ENCODE results near the gene TMEM150C. TPM values are rescaled to one million over a fixed set of nuclear protein-coding genes. Genes with fewer than 3 reads are reported as not detected.
"Not testable (repeated sequence)": the region's sequence is repeated elsewhere in the genome, so short reads cannot be mapped to it uniquely, and the experiment has no call there.

Gene TMEM150C
- total and polyA plus RNA-seq, 5 donors from 2014 or later: 0.10 to 0.21 (median 0.13) TPM; not detected in 2

GRCh38 chr4:82569076-82569475, 7.3 kb upstream of the TMEM150C start:
- H3K27ac Mint-ChIP-seq: no peak overlapping the region
- DNase-seq (no peak), ATAC-seq (ENCODE audit: low read depth in 2 of 2) (no peak)
- H3K4me1 ChIP-seq (ENCODE audit: control insufficient read depth, insufficient read depth, low read length, poor library complexity, severe bottlenecking): no peaks in the 10 kb centered on the region
- H3K4me1 Mint-ChIP-seq: no peaks in the 10 kb centered on the region
- no peak overlapping the region for H3K4me3 Mint-ChIP-seq
- no peaks in the 10 kb centered on the region for H3K9me3 ChIP-seq (ENCODE audit: control insufficient read depth in 2 of 2, low read length in 2 of 2)
- peaks cover 30% of the 10 kb centered on the region for H3K27me3 Mint-ChIP-seq
- no peak overlapping the region for H3K4me3 ChIP-seq (ENCODE audit: low read depth, low read length)
- H3K9me3 Mint-ChIP-seq: peaks cover 0 to 2% (median 0%) of the 10 kb centered on the region in 7 donors
- no peak overlapping the region for H3K27ac ChIP-seq (ENCODE audit: insufficient read depth, low read length, poor library complexity, severe bottlenecking)
- no peaks in the 10 kb centered on the region for H3K36me3 ChIP-seq (ENCODE audit: control insufficient read depth, insufficient read depth, low read length)
- H3K36me3 Mint-ChIP-seq: no peaks in the 10 kb centered on the region
- H3K27me3 ChIP-seq (ENCODE audit: control insufficient read depth, insufficient read depth, low read length): peaks cover 7% of the 10 kb centered on the region

- no peak for DNase-seq
- H3K4me1 ChIP-seq (ENCODE audit: control insufficient read depth, insufficient read depth, low read length, poor library complexity, severe bottlenecking): no peaks in the 10 kb centered on the region
- ATAC-seq (ENCODE audit: low read depth in 2 of 2): no peak
- H3K36me3 Mint-ChIP-seq: peaks cover 3% of the 10 kb centered on the region
- H3K27ac ChIP-seq (ENCODE audit: insufficient read depth, low read length, poor library complexity, severe bottlenecking): no peak overlapping the region
- H3K9me3 ChIP-seq (ENCODE audit: control insufficient read depth in 2 of 2, low read length in 2 of 2): no peaks in the 10 kb centered on the region
- H3K4me3 Mint-ChIP-seq: no peak overlapping the region
- peaks cover 1 to 10% (median 3%) of the 10 kb centered on the region in 4 donors for H3K4me1 Mint-ChIP-seq
- H3K9me3 Mint-ChIP-seq: peaks cover 0 to 4% (median 0%) of the 10 kb centered on the region in 7 donors
- H3K27me3 Mint-ChIP-seq: peaks cover 43% of the 10 kb centered on the region
- no peak overlapping the region for H3K27ac Mint-ChIP-seq
- peaks cover 9% of the 10 kb centered on the region for H3K27me3 ChIP-seq (ENCODE audit: control insufficient read depth, insufficient read depth, low read length)
- no peaks in the 10 kb centered on the region for H3K36me3 ChIP-seq (ENCODE audit: control insufficient read depth, insufficient read depth, low read length)
- H3K4me3 ChIP-seq (ENCODE audit: low read depth, low read length): no peak overlapping the region
Observed at GRCh38 chr4:82567444-82567843, 5.7 kb upstream of the TMEM150C start.

- H3K27me3 ChIP-seq (ENCODE audit: control insufficient read depth, insufficient read depth, low read length): peaks cover 29% of the 10 kb centered on the region
- Mint-ChIP-seq H3K36me3 (peaks cover 6% of the 10 kb centered on the region), H3K9me3 (peaks cover 0 to 6% (median 0%) of the 10 kb centered on the region in 7 donors), H3K4me3 (peak overlapping the region in 3 of 4 donors; percentile 67 to 77 (median 71)), H3K4me1 (peaks cover 4 to 19% (median 12%) of the 10 kb centered on the region in 4 donors), H3K27me3 (peaks cover 75% of the 10 kb centered on the region), H3K27ac (peak overlapping the region in 1 of 3 donors; percentile 74)
- H3K4me1 ChIP-seq (ENCODE audit: control insufficient read depth, insufficient read depth, low read length, poor library complexity, severe bottlenecking): peaks cover 6% of the 10 kb centered on the region
- DNase-seq: no peak
- H3K36me3 ChIP-seq (ENCODE audit: control insufficient read depth, insufficient read depth, low read length): no peaks in the 10 kb centered on the region
- no peak for ATAC-seq (ENCODE audit: low read depth in 2 of 2)
- no peak overlapping the region for H3K4me3 ChIP-seq (ENCODE audit: low read depth, low read length)
- H3K9me3 ChIP-seq (ENCODE audit: control insufficient read depth in 2 of 2, low read length in 2 of 2): no peaks in the 10 kb centered on the region
- H3K27ac ChIP-seq (ENCODE audit: insufficient read depth, low read length, poor library complexity, severe bottlenecking): no peak overlapping the region
Observed at GRCh38 chr4:82562564-82562854, 721 bp upstream of the TMEM150C start.

GRCh38 chr4:82560853-82561785, 669 bp downstream of the TMEM150C start:
- H3K4me3 ChIP-seq (ENCODE audit: low read depth, low read length): no peak overlapping the region
- peaks cover 0 to 6% (median 0%) of the 10 kb centered on the region in 7 donors for H3K9me3 Mint-ChIP-seq
- H3K27me3 ChIP-seq (ENCODE audit: control insufficient read depth, insufficient read depth, low read length): peaks cover 25% of the 10 kb centered on the region
- H3K36me3 Mint-ChIP-seq: peaks cover 6% of the 10 kb centered on the region
- H3K27ac Mint-ChIP-seq: no peak overlapping the region
- ATAC-seq (ENCODE audit: low read depth in 2 of 2): no peak
- no peaks in the 10 kb centered on the region for H3K9me3 ChIP-seq (ENCODE audit: control insufficient read depth in 2 of 2, low read length in 2 of 2)
- peaks cover 6% of the 10 kb centered on the region for H3K4me1 ChIP-seq (ENCODE audit: control insufficient read depth, insufficient read depth, low read length, poor library complexity, severe bottlenecking)
- no peaks in the 10 kb centered on the region for H3K36me3 ChIP-seq (ENCODE audit: control insufficient read depth, insufficient read depth, low read length)
- peaks cover 4 to 19% (median 12%) of the 10 kb centered on the region in 4 donors for H3K4me1 Mint-ChIP-seq
- H3K27me3 Mint-ChIP-seq: peaks cover 83% of the 10 kb centered on the region
- peak overlapping the region; percentile 40 to 80 (median 67) for H3K4me3 Mint-ChIP-seq
- no peak for DNase-seq
- no peak overlapping the region for H3K27ac ChIP-seq (ENCODE audit: insufficient read depth, low read length, poor library complexity, severe bottlenecking)

DNA sequence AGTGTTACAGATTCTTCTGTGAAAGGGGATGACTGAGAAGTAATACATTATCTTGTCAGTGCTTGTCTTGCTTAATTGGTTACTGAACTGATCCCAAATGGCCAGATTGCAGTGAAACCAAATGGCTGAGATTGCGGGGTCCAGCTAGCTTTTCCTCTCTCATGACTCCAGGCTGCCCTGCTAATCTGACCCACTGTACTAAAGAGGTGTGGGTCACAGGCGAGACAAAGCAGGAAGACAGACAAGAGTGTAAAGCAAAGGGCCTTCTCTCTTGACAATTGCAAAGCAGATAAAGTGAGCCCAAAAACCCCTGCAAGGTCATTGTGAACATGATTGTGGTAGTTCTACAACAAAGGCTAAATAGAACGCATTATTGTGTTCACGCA, 2.1 kb downstream of the TMEM150C start:
- Histone ChIP-seq H3K27me3 (ENCODE audit: control insufficient read depth, insufficient read depth, low read length) (peaks cover 25% of the 10 kb centered on the region), H3K4me3 (ENCODE audit: low read depth, low read length) (no peak overlapping the region), H3K9me3 (ENCODE audit: control insufficient read depth in 2 of 2, low read length in 2 of 2) (no peaks in the 10 kb centered on the region), H3K27ac (ENCODE audit: insufficient read depth, low read length, poor library complexity, severe bottlenecking) (no peak overlapping the region), H3K36me3 (ENCODE audit: control insufficient read depth, insufficient read depth, low read length) (no peaks in the 10 kb centered on the region), H3K4me1 (ENCODE audit: control insufficient read depth, insufficient read depth, low read length, poor library complexity, severe bottlenecking) (peaks cover 6% of the 10 kb centered on the region)
- Mint-ChIP-seq H3K27ac (no peak overlapping the region), H3K4me1 (peaks cover 4 to 19% (median 12%) of the 10 kb centered on the region in 4 donors), H3K4me3 (no peak overlapping the region), H3K36me3 (peaks cover 6% of the 10 kb centered on the region), H3K9me3 (peaks cover 0 to 6% (median 0%) of the 10 kb centered on the region in 7 donors), H3K27me3 (peaks cover 85% of the 10 kb centered on the region)
- ATAC-seq (ENCODE audit: low read depth in 2 of 2) (no peak), DNase-seq (no peak)

DNA sequence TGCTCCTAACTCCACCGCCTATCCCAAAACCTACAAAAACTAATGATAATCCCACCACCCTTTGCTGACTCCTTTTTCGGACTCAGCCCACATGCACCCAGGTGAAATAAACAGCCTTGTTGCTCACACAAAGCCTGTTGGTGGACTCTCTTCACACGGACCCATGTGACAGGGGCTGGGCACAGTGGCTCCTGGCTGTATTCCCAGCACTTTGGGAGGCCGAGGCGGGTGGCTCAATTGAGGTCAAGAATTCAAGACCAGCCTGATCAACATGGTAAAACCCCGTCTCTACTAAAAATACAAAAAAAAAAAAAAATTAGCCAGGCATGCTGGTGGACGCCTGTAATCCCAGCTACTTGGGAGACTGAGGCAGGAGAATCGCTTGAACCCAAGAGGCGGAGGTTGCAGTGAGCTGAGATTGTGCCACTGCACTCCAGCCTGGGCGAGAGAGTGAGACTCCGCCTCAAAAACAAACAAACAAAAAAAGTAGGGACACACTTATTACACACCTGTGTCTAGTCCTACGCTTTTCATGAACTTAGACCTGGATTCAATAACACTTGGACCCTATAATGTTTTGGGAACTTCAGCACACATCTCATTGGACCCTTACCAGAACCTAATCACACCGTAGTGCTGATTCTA, 2.6 kb downstream of the TMEM150C start:
- not testable (repeated sequence) for H3K36me3 Mint-ChIP-seq

DNA sequence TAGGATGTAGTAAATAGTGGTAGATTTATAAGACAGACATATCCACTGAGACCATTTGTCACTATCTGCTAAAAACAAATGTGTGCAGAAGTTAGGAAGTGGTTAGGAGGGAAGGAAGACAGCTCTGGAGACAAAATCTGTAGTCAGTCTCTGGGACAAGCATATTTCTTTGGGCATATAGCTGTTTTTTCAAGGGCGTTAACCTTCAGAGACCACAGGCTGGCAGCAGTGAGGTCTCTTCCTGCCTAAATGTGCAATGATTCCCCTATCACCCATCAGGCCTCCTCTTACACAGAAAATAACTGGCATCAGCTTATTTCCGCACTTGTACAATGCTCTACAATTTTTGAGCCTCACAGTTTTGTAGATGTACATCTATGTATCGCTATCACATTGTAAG, 6.5 kb downstream of the TMEM150C start:
- Mint-ChIP-seq H3K4me1 (peaks cover 0 to under 1% (median 0%) of the 10 kb centered on the region in 4 donors), H3K9me3 (peaks cover 0 to 4% (median 0%) of the 10 kb centered on the region in 7 donors), H3K36me3 (no peaks in the 10 kb centered on the region), H3K27ac (no peak overlapping the region), H3K27me3 (peaks cover 55% of the 10 kb centered on the region), H3K4me3 (no peak overlapping the region)
- Histone ChIP-seq H3K27ac (ENCODE audit: insufficient read depth, low read length, poor library complexity, severe bottlenecking) (no peak overlapping the region), H3K4me3 (ENCODE audit: low read depth, low read length) (no peak overlapping the region), H3K9me3 (ENCODE audit: control insufficient read depth in 2 of 2, low read length in 2 of 2) (no peaks in the 10 kb centered on the region), H3K36me3 (ENCODE audit: control insufficient read depth, insufficient read depth, low read length) (no peaks in the 10 kb centered on the region), H3K4me1 (ENCODE audit: control insufficient read depth, insufficient read depth, low read length, poor library complexity, severe bottlenecking) (no peaks in the 10 kb centered on the region), H3K27me3 (ENCODE audit: control insufficient read depth, insufficient read depth, low read length) (peaks cover 13% of the 10 kb centered on the region)
- no peak for DNase-seq
- ATAC-seq (ENCODE audit: low read depth in 2 of 2): no peak

More for the DNA sequence above, 2.6 kb downstream of the TMEM150C start:
- ATAC-seq (ENCODE audit: low read depth in 2 of 2); H3K4me3 Mint-ChIP-seq; DNase-seq; H3K27ac Mint-ChIP-seq; H3K4me1 ChIP-seq (ENCODE audit: control insufficient read depth, insufficient read depth, low read length, poor library complexity, severe bottlenecking); H3K27ac ChIP-seq (ENCODE audit: insufficient read depth, low read length, poor library complexity, severe bottlenecking); H3K9me3 ChIP-seq (ENCODE audit: control insufficient read depth in 2 of 2, low read length in 2 of 2); H3K9me3 Mint-ChIP-seq; H3K4me3 ChIP-seq (ENCODE audit: low read depth, low read length); H3K36me3 ChIP-seq (ENCODE audit: control insufficient read depth, insufficient read depth, low read length): not testable (repeated sequence)
- H3K4me1 Mint-ChIP-seq: peaks cover 4 to 19% (median 12%) of the 10 kb centered on the region in 4 donors
- H3K27me3 Mint-ChIP-seq: peaks cover 80% of the 10 kb centered on the region
- peaks cover 25% of the 10 kb centered on the region for H3K27me3 ChIP-seq (ENCODE audit: control insufficient read depth, insufficient read depth, low read length)

Data from CD4-positive, CD25-positive, alpha-beta regulatory T cell (primary cell).